Motor neuron (in vitro differentiated cells): ENCODE data around the gene CRABP2. TPM values are rescaled to one million over a fixed set of nuclear protein-coding genes. Genes with fewer than 3 reads are reported as not detected.

Experiments used
- total RNA-seq, 8 experiments: library from RNA; unstranded; fragments of 300-600 nt; gene quantifications; 2 replicates each; pipeline versions ENCODE4 v1.2.3 to v1.2.4, GENCODE V29; 2022

The CRABP2 gene
- total RNA-seq, 8 experiments from 2014 or later: 1.4 to 813 (median 186) TPM

Other genes with a start within 250 kb of the CRABP2 start
- gene MEF2D, start 204.8 kb downstream of the CRABP2 start, total RNA-seq: 10 to 100 TPM in 5 of 8 experiments, 1 to 10 TPM in 3; 6.6 to 28.6 (median 11.3) TPM
- 10 to 100 TPM in 3 of 8 experiments, 1 to 10 TPM in 3, under 1 TPM in 2; 0.20 to 11.6 (median 1.5) TPM for gene IQGAP3, start 133.0 kb downstream of the CRABP2 start, total RNA-seq
- 1 to 10 TPM in 1 of 8 experiments, under 1 TPM in 3, not detected in 4; 0.14 to 1.9 (median 0.58) TPM for gene TTC24, start 125.9 kb downstream of the CRABP2 start, total RNA-seq
- gene NAXE, start 113.8 kb downstream of the CRABP2 start, total RNA-seq: 100 to 1,000 TPM in 1 of 8 experiments, 10 to 100 TPM in 7; 50.1 to 168 (median 66.6) TPM
- 10 to 100 TPM; 14.7 to 50.1 (median 30.5) TPM for gene GPATCH4, start 104.1 kb downstream of the CRABP2 start, total RNA-seq
- gene HAPLN2, start 86.2 kb downstream of the CRABP2 start, total RNA-seq: 1 to 10 TPM in 6 of 8 experiments, under 1 TPM in 1, not detected in 1; 0.46 to 8.7 (median 3.3) TPM
- 10 to 100 TPM in 1 of 8 experiments, 1 to 10 TPM in 4, under 1 TPM in 3; 0.66 to 25.1 (median 1.7) TPM for gene BCAN, start 63.5 kb downstream of the CRABP2 start, total RNA-seq
- 100 to 1,000 TPM in 5 of 8 experiments, 10 to 100 TPM in 1, 1 to 10 TPM in 2; 5.5 to 863 (median 150) TPM for gene NES, start 28.2 kb downstream of the CRABP2 start, total RNA-seq
- gene METTL25B, start 22.9 kb upstream of the CRABP2 start, total RNA-seq: 10 to 100 TPM; 14.3 to 37.1 (median 24.2) TPM
- 10 to 100 TPM; 25.1 to 45.2 (median 33.0) TPM for gene ISG20L2, start 23.2 kb upstream of the CRABP2 start, total RNA-seq
- gene MRPL24, start 35.5 kb upstream of the CRABP2 start, total RNA-seq: 100 to 1,000 TPM in 4 of 8 experiments, 10 to 100 TPM in 4; 81.4 to 166 (median 101) TPM
- gene HDGF, start 46.1 kb upstream of the CRABP2 start, total RNA-seq: 100 to 1,000 TPM in 7 of 8 experiments, 10 to 100 TPM in 1; 93.4 to 328 (median 187) TPM
- 10 to 100 TPM; 35.4 to 73.4 (median 56.8) TPM for gene PRCC, start 62.0 kb upstream of the CRABP2 start, total RNA-seq
- gene SH2D2A, start 111.3 kb upstream of the CRABP2 start, total RNA-seq: 1 to 10 TPM in 4 of 8 experiments, under 1 TPM in 4; 0.33 to 3.5 (median 0.92) TPM
- 1 to 10 TPM in 1 of 8 experiments, under 1 TPM in 6, not detected in 1; 0.05 to 1.6 (median 0.11) TPM for gene INSRR, start 153.5 kb upstream of the CRABP2 start, total RNA-seq
- 1 to 10 TPM in 2 of 8 experiments, under 1 TPM in 5, not detected in 1; 0.27 to 2.5 (median 0.61) TPM for gene NTRK1, start 155.3 kb upstream of the CRABP2 start, total RNA-seq
- gene PEAR1, start 188.1 kb upstream of the CRABP2 start, total RNA-seq: 1 to 10 TPM in 2 of 8 experiments, under 1 TPM in 5, not detected in 1; 0.14 to 2.8 (median 0.41) TPM
- 1 to 10 TPM in 6 of 8 experiments, under 1 TPM in 1, not detected in 1; 0.83 to 2.3 (median 1.3) TPM for gene LRRC71, start 215.0 kb upstream of the CRABP2 start, total RNA-seq